GM21825 (cell line): ENCODE data around the gene XRCC4.
"Not testable (repeated sequence)": the region's sequence is repeated elsewhere in the genome, so short reads cannot be mapped to it uniquely, and the experiment has no call there.

Source experiments
- ATAC-seq: cut with Tn5 transposase; IDR thresholded peaks from one replicate; pipeline ENCODE4 v1.9.1; 2021; ENCODE audit warnings: mild to moderate bottlenecking, moderate library complexity; ENCODE audit not compliant: unreplicated experiment

Gene XRCC4

DNA sequence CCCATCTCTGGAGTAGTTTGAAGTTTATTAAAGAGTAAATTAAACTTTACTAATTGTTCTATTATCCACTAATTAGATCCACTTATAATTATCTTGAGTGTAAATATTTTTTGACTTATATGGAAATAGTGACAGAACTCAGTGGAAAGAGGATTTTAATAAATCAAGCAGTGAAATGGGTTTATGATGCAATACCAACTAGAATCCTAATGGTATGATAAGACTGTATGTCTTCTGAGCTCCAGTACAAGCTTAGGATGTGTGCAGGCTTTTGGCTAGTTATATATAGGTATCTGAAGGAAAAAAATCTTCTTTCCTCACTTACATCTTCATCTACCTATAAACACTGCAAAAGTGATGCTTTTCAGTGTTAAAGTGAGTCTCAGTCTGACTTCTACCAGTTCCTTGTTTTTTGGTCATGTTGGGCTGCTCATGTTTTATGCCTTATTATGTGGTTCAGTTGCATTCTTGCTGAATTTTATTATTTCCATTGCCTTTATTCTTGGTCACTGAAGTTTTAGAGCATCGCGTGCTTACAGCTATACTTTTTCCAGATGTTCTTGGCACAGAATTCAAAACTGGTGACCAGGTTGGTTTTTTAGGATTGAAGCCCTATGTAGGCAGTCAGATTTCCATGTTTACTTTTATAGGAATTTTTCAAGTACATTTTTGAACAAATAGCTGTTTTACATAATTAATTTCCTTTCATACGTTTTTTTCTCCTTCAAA lies 30.5 kb downstream of the XRCC4 start:
- no peak for ATAC-seq

DNA sequence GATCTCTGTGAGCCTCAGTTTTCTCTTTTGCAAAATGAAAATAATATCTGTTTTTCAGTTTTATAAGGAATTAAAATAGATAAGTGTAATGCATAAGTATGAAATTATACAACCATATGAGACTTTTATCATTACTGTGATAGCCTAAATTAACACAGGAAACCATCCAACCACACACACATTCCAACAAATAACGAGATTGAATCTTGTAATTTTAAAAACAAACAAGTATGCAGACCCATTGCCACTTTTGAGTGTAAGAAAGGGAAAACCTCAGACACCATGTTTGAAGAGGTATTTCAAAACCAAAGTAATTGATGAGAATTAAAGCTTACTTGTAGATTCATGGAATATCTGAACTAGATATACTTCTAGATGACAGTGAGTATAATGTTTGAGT lies 32.0 kb downstream of the XRCC4 start:
- ATAC-seq, result no peak

DNA sequence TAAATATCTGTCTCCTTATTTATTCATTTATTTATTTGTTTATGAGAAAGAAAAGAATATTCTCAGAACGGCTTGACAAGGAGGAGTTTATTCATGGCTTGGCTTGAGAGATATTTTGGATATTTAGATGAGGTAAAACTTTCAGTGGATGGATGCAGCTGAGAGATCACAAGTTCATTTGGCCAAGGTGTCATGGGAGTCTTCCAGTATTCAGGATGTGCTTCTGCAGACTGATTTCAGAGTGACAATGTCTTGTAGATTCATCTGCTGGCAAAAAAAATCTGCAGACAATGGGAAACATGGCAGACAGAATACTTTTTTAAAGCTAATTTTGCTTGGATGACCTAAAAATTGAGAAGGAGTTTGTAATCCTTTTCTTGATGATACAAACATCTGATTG lies 38.5 kb downstream of the XRCC4 start:
- no peak for ATAC-seq

DNA sequence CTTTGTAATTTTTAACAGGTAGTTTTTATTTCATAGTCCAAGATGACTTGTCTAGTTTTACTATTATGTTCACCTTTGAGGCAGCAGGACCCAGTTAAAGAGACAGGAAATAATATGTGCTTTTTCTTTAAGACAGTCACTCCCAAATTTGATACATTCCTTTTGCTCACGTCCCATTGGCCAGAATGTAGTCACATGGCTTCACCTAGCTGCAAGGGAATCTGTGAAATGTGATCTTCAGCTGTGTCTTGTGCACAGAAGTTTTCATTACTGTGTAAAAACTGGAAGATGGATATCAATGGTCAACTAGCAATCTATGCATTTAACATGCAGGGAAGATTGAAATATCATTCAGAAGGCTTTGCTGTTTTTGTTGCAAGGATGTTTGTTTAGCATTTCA lies 41.1 kb downstream of the XRCC4 start:
- ATAC-seq, result no peak

DNA sequence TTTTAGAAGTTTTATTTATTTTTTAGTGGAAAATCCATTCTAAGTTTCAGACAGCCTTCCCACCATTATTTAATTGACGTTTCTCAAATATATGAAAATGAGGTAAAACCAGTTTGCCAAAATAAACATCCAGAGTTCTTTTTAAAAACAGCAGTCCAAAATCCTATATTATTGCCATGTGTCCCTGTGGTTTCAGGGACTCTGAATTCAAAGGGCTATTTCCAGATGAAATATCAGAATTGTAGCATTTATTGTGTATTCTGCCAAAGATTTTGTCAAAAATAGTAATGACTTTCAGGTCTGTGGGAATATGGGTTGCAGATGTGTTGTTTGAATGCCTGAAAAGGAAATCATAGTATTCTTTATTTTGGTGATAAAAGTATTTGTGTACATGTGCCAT lies 41.6 kb downstream of the XRCC4 start:
- ATAC-seq, result no peak

DNA sequence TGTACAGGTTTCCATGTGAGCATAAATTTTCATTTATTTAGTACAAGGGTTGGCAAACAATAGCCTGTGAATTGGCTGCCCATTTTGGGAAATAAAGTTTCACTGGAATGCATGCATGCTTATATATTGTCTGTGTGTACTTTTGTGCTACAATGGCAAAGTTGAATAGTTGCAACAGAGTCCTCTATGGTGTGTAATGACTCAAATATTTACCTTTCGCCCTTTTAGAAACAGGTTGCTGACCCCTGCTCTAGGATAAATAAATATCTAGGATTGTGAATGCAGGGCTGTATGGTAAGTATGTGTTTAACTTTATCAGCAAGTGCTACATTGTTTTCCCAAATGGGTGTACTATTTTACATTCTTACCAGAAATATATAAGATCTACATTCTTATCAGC lies 47.2 kb downstream of the XRCC4 start:
- no peak for ATAC-seq

DNA sequence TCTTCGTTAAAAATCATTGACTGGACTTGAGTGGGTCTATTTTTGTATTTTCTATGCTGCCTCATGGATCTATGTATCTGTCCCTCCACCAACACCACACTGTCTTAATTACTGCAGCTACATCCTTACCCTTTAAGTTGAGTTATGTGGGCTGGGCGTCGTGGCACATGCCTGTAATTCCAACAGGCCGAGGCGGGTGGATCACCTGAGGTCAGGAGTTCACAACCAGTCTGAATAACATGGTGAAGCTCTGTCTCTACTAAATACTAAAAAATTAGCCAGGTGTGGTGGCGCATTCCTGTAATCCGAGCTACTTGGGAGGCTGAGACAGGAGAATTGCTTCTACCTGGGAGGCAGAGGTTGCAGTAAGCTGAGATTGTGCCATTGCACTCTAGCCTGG lies 48.2 kb downstream of the XRCC4 start:
- ATAC-seq, result no peak

DNA sequence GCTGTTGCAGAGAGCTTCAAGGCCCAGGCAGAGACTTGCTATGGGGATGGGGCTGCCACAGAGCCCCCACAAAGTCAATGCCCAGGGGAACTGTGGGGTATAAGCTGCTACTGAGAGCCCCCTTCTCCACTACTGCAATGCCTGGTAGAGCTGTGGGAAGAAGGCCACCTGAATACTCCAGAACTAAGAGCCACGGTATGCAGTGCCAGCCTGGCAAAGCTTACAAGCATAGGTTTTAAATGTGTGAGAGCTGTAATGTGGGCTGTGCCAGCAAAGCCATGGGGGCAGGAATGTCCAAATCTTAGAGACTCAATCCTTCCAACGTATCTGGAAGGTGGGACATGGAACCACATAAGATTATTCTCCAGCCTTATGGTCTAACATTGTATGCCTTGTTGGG lies 49.2 kb downstream of the XRCC4 start:
- ATAC-seq, result no peak

DNA sequence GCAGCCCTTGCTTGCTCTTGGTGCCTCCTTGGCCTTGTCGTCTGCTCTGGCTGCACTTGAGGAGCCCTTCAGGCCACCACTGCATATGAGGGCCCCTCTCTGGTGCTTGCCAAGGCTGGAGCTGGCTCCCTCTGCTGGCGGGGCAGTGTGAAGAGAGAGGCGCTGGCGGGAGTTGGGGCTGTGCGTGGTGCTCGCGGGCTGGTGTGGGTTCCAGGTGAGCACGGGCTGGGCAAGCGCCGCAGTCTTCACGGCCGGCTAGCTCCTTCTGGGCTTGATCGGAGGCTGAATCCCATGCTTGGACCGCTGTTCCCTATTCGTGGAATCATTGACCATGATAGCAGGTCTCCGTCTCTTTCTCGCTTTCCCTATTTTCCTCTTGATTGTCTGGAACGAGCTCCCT lies 56.5 kb downstream of the XRCC4 start:
- ATAC-seq, result no peak

DNA sequence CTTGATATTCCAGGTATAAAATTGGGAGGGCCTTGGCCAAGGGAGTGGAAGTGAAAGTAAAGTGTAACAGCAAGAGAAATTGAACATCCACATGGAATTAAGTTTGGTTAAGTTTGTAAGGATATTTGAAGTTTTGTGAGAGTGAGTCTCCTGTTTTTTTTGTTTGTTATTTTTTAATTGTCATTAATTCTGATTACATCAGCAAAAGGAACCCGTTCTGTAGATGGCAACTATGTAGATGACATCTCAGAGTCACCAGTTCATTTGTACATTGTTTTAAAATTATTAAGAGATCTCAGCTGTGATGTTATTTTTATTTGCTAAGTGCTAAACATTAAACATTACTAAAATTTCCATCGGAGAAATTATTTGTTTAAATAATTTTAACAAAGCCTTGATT lies 65.2 kb downstream of the XRCC4 start:
- ATAC-seq, result no peak

DNA sequence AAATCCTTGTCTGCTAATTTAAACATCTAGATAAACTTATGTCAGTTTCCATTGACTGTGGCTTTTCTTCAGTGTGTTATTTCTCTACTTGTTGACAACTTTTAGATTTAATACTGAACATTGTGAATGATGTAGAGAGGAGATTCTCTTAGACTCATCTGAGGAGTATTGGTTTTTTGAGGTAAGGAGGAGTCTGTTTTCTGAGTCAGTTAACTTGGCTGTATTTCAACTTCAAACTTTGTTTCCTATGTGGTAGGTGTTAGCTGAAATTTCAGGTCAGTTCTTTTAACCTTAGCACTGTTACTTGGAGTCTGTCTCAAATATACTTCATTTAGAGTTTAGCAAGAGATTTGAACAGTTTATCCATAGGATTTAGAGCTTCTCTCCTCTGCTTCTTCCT lies 67.9 kb downstream of the XRCC4 start:
- no peak for ATAC-seq

DNA sequence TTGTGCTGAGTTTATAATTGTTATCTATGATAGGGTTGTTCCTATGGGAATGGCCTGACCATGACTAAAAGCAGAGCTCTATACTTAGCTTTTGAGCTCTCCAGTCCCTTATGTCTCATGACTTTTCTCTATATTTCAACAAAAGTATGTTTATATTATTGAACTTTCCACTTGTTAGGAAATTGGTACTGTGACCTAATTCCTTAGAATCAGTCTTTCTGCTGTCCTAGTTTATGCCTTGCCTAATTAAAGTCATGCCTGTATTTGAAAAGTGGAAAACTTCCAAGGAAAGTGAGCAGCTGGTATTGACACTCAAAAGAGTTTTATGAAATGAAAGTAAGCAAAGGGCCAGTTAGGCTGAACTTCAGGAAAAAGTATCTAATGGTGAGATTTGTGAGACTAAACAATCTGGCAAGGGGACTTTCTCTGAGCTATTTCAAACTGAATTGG lies 68.6 kb downstream of the XRCC4 start:
- no peak for ATAC-seq

DNA sequence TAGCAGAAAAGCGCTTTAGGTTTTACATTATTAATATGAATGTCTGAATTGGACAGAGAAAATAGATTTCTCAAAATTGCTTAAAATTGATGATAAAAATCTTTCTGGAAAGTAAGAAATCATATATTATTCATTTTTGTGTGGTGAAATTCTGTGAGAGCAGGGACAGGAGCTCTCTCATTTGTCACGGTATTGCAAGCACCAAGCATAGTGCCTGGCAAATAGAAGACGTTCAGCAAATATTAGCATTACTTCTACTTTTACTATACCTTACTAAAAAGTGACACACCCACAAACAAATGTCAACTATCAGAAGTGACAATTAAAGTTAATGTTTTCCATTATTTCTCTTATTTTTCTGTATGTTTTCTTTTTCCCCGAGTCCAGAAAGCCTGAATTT lies 69.1 kb downstream of the XRCC4 start:
- no peak for ATAC-seq

DNA sequence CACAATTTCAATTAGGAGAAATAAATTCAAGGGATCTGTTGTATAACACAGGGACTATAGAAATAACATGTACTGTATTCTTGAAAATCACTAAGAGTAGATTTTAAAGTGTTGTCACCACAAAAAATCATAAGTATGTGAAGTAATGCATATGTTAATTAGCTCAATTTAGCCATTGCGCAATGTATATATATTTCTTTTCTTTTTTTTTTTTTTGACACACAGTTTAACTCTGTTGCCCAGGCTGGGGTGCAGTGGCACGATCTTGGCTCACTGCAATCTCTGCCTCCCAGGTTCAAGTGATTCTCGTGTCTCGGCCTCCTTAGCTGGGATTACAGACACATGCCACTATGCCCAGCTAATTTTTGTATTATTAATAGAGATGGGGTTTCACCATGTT lies 70.2 kb downstream of the XRCC4 start:
- no peak for ATAC-seq

DNA sequence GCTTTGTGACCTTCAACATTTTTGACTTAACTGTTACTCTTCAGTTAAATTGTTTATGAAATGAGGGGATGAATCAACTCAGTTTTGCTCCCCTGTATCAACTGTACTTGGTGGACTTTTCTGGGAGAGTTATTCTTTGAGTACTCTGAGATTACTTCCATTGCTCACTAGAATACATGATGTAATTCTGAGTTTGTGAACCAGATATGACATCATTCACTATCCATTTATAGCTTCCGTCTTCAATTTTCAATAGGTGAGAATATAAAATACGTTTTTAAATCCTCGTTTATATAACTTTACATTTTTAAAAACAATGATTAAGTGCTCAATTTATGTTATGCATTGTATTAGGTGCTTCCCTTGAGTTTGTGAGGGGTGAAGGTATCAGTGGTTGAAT lies 71.0 kb downstream of the XRCC4 start:
- no peak for ATAC-seq

DNA sequence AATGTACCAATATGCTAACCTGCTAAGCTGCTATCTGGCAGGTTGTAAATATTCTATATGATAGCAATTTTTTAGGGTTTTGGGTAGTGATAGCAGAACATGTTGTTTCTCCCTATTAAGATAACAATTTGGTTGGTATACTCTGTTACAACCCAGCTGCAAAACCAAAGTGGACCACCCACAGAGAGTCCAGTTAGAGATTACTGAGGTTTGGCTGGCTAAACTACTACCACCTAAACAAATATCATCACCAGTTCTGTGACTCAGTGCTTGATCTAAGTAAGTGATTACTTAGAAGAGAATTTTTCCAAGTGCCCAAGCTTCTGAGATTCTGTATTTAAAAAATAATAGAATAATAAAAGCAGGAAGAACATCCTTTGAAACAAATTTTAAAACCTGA lies 72.3 kb downstream of the XRCC4 start:
- ATAC-seq, result no peak

DNA sequence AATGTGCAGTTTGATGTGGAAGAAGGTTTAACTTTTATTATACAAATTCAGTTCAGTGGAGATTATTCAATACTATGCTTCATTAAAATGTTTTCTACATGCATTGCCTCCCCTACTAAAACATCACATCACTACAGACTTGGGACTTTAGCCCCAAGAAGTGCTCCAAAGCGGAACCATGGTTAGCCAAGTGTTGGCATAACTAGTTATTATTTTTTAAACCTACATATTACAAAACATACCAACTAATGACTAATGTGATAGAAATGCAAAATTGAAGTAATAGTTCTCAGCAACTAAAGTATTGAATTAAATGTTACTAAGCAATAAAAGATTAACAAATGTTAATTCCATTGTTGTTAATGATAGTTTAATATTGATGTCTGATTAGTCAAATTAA lies 74.5 kb downstream of the XRCC4 start:
- no peak for ATAC-seq

DNA sequence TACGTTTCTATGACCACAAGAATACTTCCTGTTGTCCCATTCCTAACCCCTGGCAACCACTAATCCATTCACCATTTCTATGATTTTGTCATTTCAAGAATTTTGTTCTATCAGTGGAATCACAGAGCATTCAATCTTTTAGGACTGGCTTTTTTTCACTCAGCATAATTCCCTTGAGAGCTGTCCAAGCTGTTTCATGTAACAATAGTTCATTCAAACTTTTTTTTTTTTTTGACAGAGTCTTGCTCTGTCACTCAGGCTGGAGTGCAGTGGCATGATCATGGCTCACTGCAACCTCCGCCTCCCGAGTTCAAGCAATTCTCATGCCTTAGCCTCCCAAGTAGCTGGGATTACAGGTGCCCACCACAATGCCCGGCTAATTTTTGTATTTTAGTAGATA lies 75.6 kb downstream of the XRCC4 start:
- ATAC-seq, result not testable (repeated sequence)

DNA sequence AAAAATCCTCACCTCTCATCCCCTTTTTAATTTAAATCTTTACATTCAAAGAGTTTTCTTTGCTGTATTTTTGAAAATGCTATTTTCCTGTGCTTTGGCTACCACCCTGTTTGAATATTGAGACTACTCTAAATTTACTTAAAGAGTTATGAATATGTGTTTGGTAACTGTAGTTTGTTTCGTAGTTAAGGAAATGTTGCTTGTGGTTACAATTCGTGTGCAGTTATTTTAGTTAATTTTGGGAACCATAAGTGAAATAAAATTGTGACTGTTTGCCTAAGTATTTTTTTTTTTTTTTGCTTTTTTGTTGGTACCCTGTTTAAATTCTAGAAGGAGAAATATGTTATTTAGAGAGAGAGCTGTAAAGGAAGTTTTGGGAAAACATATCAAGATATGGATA lies 78.7 kb downstream of the XRCC4 start:
- no peak for ATAC-seq

DNA sequence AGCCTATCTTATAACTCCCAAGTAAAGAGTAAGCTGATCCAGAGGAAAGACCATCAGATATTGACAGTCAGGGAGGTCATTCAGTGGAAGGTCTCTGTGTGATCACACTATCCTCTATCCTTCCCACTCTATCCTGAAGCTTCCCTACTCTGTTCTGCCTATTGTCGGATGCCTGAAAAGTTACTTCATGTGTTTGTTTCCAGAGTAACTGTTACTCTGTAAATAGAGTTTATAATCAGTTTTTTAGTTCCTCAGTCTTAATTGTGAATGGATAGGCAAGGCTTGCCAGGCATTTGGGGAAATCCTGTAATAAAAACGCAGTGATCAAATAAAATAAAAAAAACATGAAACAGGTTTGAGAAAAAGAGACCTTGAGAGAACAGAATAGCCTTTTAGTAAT lies 79.8 kb downstream of the XRCC4 start:
- no peak for ATAC-seq

DNA sequence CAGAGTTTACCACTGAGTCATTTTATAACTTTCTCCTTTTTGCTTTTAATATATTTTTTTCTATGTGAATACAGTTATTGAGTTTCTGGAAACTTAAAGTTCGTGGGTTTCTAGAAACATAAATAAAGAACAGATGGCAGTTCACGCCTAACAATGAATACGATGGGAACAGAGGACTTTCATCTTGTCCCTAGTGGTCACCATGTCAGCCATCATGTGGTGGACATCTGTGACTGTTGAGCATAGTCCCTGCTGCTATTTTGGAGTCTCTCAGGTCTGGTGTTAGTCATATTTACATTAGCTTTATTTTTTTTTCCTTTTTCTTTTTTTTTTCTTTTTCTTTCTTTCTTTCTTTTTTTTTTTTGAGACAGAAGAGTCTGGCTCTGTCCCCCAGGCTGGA lies 85.3 kb downstream of the XRCC4 start:
- no peak for ATAC-seq

DNA sequence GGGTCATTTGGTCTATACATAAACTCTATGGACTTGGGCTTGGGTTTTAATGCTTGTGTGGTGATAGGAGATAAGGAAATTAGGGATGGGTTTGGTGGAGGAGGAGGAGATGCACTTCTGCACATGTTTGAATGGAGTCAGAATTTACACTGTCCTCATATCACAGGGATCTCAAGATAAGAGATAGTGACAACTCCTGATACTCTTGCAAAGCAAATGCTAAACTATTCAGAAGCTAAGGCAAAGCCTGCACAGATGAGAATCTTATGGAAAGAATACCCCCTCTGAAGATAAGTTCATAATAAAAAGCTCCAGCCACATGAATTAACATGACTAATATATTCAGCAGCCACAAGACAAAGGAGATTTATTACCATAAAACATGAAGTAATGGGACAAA lies 90.2 kb downstream of the XRCC4 start:
- ATAC-seq, result no peak

DNA sequence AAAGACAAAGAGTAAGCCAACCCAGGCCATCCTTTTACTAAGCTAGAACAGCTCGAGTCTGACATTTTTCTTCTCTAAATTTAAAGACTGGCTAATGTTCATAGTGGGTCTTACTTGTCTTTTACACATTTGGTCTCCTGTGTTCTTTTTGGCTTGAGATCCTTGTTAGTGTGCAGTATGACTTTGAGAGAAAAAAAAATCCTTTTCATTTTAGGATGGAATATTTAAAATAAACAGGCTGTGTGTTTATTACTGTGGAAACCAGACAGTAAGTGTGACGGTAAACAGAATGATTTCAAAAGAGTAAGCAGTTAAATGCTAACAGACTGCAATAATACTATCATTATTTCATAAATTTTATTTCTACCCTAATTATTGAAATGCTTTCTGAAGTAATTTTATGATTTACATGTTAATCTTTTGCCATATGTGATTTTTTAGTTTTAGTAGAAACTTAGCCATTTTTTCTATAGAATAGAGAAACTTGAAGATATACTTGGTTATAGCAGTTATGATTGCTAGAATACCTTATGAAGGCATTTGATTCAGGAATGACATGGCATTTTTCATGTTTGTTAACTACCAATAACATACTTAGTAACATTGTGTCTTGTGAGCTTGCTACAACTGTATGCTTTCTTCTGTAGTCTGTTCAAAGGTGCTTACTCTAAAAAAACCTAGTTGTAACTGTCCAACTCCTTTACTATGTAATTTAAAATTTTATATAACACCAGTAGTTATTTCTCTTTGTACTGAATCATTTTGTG lies 92.4 kb downstream of the XRCC4 start:
- no peak for ATAC-seq
